ENCODE results near the gene TCF7L1. TPM values are rescaled to one million over a fixed set of nuclear protein-coding genes. Genes with fewer than 3 reads are reported as not detected.

TCF7L1 gene
- total and polyA plus RNA-seq, 2 of the 13 experiments (the other 11 are each of a cell fraction or from before 2014, with no cell fraction given), result 0.04 to 0.15 TPM

DNA sequence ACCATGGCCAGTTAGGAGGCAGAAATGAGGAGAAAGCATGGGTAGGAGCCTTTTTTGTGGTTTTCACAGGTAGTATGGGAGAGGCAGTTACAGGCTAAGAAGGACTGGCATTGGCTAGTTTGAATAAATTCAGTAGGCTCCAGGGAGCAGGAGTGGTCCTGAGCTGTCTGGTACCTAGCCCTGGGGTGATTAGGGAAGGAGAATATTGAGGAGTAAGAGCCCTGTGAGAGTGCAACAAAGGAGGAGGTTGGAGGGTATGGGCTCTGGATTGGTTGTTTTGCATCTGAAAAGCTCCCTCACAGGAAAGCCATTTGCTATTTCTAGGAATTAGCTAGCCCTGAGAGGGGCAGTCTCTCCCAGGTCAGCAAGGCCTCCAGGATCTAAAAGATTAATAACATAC is 13.3 kb upstream of the TCF7L1 start:
- Histone ChIP-seq H2AFZ (ENCODE audit: low read length) (no peak overlapping the region), H3K27me3 (ENCODE audit: control insufficient read depth in 1 of 2, insufficient read depth in 2 of 2, low read length in 2 of 2) (no peaks in the 10 kb centered on the region), H3K79me2 (ENCODE audit: insufficient read depth, low read length) (no peaks in the 10 kb centered on the region), H3K36me3 (replicated peaks in 1 of 2; ENCODE audit: control insufficient read depth in 1 of 2, insufficient read depth in 2 of 2, low read length in 2 of 2) (no peaks in the 10 kb centered on the region), H3K9me3 (ENCODE audit: low read length) (no peaks in the 10 kb centered on the region), H4K20me1 (ENCODE audit: insufficient read depth, low read length) (no peaks in the 10 kb centered on the region), H3K4me3 (replicated peaks in 1 of 3; ENCODE audit: insufficient read depth in 1 of 3, low read depth in 2 of 3, low read length in 3 of 3) (no peak overlapping the region), H3K4me2 (ENCODE audit: low read depth, low read length) (no peak overlapping the region), H3K27ac (ENCODE audit: extremely low read length, insufficient read depth, low read length) (no peak overlapping the region), H3K9ac (ENCODE audit: insufficient read depth, low read depth, low read length) (no peak overlapping the region), H3K4me1 (ENCODE audit: insufficient read depth, low read length) (no peaks in the 10 kb centered on the region)
- no peak for ATAC-seq
- no peak for DNase-seq (ENCODE audit: low spot score)
- in situ Hi-C loops (cut with HindIII; ENCODE audit: extremely low pct_ligation_motif_present, low pct_unique_long_range_greater_than_20kb) (no loop called here), intact Hi-C loops (cut with micrococcal nuclease; ENCODE audit: unreplicated experiment) (no loop called here)
- FAIRE-seq, result no peak
- CTCF ChIA-PET (ENCODE audit: low intra/inter-chr PET ratio, low total read pairs), result no interaction called here
- no TSS peak for BruUV-seq (replicated peaks)
- TF ChIP-seq HIVEP1 (CRISPR knock-in tag; IDR thresholded peaks at IDR 0.05) (no peak), BRCA1 (CRISPR knock-in tag; IDR thresholded peaks at IDR 0.05) (no peak), ZNF260 (CRISPR knock-in tag; IDR thresholded peaks at IDR 0.05; ENCODE audit: borderline replicate concordance, low read depth) (no peak), ZNF775 (CRISPR knock-in tag; IDR thresholded peaks at IDR 0.05; ENCODE audit: borderline replicate concordance) (no peak), HNRNPK (IDR thresholded peaks at IDR 0.05; ENCODE audit: low read depth, low read length, poor library complexity, severe bottlenecking) (no peak), TCF7L2 (IDR thresholded peaks at IDR 0.05; ENCODE audit: low read depth, low read length) (no peak)
- TF ChIP-seq, protein P1, sequence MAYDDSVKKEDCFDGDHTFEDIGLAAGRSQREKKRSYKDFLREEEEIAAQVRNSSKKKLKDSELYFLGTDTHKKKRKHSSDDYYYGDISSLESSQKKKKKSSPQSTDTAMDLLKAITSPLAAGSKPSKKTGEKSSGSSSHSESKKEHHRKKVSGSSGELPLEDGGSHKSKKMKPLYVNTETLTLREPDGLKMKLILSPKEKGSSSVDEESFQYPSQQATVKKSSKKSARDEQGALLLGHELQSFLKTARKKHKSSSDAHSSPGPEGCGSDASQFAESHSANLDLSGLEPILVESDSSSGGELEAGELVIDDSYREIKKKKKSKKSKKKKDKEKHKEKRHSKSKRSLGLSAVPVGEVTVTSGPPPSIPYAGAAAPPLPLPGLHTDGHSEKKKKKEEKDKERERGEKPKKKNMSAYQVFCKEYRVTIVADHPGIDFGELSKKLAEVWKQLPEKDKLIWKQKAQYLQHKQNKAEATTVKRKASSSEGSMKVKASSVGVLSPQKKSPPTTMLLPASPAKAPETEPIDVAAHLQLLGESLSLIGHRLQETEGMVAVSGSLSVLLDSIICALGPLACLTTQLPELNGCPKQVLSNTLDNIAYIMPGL (CRISPR knock-in tag; IDR thresholded peaks at IDR 0.05; ENCODE audit: borderline replicate concordance in 1 of 2, low read depth in 1 of 2), result no peak
- TF ChIP-seq, protein P2, sequence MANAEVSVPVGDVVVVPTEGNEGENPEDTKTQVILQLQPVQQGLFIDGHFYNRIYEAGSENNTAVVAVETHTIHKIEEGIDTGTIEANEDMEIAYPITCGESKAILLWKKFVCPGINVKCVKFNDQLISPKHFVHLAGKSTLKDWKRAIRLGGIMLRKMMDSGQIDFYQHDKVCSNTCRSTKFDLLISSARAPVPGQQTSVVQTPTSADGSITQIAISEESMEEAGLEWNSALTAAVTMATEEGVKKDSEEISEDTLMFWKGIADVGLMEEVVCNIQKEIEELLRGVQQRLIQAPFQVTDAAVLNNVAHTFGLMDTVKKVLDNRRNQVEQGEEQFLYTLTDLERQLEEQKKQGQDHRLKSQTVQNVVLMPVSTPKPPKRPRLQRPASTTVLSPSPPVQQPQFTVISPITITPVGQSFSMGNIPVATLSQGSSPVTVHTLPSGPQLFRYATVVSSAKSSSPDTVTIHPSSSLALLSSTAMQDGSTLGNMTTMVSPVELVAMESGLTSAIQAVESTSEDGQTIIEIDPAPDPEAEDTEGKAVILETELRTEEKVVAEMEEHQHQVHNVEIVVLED (CRISPR knock-in tag; IDR thresholded peaks at IDR 0.05; ENCODE audit: borderline replicate concordance), result no peak
- POLR2A ChIA-PET, result no interaction called here

Measured in HepG2 (cell line).